Adrenal gland (tissue), 5 donors: Measurements from ENCODE around the gene PGPEP1.
A peak's percentile ranks its signal among the peaks of the same experiment; 100 is the strongest.

ENCODE experiments used
- CTCF ChIP-seq, 6 experiments: fragments of 450-650 bp in 4 of 6; fragments of 200-600 bp in 2 of 6; sonication (generic) in 1 of 6; IDR thresholded peaks; 1 replicate in 5 of 6; 2 replicates in 1 of 6; pipeline versions ENCODE4 v1.5.1 to v1.8.0; 2016 to 2021; ENCODE audit warnings: antibody characterized with exemption in 6 of 6, mild to moderate bottlenecking in 2 of 6, moderate library complexity in 1 of 6
- POLR2A ChIP-seq, 2 donors: fragments of 450-650 bp; IDR thresholded peaks; one replicate each; pipeline ENCODE4 v1.6.1; 2017; ENCODE audit warnings: antibody characterized with exemption in 2 of 2, mild to moderate bottlenecking in 2 of 2, moderate library complexity in 1 of 2
- donor health status: DM: no; HTN: no; CAD: no.

GRCh38 chr19:18300930-18301717 lies 39.3 kb upstream of the PGPEP1 start:
- peak in 1 of 2 donors; percentile 33 for TF ChIP-seq POLR2A (IDR thresholded peaks at IDR 0.05)
- TF ChIP-seq CTCF (IDR thresholded peaks at IDR 0.05), result no peak
